ENCODE data around the gene SPACA6.
"Not testable (repeated sequence)": the region's sequence is repeated elsewhere in the genome, so short reads cannot be mapped to it uniquely, and the experiment has no call there.

The SPACA6 gene, protein sequence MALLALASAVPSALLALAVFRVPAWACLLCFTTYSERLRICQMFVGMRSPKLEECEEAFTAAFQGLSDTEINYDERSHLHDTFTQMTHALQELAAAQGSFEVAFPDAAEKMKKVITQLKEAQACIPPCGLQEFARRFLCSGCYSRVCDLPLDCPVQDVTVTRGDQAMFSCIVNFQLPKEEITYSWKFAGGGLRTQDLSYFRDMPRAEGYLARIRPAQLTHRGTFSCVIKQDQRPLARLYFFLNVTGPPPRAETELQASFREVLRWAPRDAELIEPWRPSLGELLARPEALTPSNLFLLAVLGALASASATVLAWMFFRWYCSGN

DNA sequence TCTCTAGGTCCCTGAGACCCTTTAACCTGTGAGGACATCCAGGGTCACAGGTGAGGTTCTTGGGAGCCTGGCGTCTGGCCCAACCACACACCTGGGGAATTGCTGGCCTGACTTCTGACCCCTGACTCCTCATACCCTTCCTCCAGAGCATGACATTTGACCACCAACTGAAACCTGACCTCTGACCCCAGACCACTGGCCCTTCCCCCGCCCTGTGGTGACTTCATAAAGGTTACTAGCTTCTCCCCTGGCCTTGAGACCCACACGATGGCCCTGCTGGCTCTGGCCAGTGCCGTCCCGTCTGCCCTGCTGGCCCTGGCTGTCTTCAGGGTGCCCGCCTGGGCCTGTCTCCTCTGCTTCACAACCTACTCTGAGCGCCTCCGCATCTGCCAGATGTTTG lies at the start of gene SPACA6:
Gene SPACA6 (plus strand): TSS at position 71 of the 400 bp plus-strand sequence. CDS start 197 bp downstream, at position 268.
- DNase-seq (ENCODE audit: low spot score), result no peak

DNA sequence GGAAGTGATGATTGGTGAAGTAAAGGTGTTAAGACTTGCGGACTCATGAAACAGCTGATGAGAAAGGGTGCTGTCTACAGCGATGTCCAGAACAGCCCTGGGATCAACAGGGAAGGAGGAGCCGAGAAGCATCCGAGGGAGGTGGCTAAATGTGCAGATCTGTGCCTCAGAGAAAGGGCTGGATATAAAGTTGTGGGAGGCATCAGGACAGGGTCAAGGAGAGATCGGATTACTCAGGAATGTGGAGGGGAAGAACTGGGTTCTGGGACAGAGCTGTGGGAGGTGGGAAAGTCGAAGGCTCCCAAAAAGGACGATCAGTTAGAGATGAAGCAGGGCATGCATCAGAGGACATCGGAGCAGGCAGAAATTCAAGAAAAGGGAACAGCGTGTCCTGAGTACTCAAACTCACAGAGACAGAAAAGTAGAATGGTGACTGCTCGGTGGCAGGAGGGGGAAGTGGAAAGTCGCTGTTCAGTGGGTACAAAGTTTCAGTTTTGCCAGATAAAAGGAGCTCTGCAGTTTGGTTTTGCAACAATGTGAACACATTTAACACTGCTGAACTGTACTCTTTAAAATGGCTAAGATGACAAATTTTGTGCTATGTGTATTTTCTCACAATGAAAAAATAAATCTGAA lies 48.4 kb upstream of the SPACA6 start:
- no peak for DNase-seq (ENCODE audit: low spot score)

- not testable (repeated sequence) for DNase-seq (ENCODE audit: low spot score)
Measured at GRCh38 chr19:51646730-51647129, 46.4 kb upstream of the SPACA6 start, which contains the start of gene SIGLEC14. Gene SIGLEC14, minus strand, starts transcription at chr19:51646825. Its CDS starts 66 bp downstream, at chr19:51646759.

GRCh38 chr19:51647318-51647717 lies 45.8 kb upstream of the SPACA6 start:
- no peak for DNase-seq (ENCODE audit: low spot score)

- DNase-seq (ENCODE audit: low spot score), result no peak
Measured at GRCh38 chr19:51651216-51651846, 41.8 kb upstream of the SPACA6 start.

- DNase-seq (ENCODE audit: low spot score), result no peak
Measured at GRCh38 chr19:51652266-51652665, 40.9 kb upstream of the SPACA6 start.

- DNase-seq (ENCODE audit: low spot score), result no peak
Measured at GRCh38 chr19:51653162-51653561, 40.0 kb upstream of the SPACA6 start.

DNA sequence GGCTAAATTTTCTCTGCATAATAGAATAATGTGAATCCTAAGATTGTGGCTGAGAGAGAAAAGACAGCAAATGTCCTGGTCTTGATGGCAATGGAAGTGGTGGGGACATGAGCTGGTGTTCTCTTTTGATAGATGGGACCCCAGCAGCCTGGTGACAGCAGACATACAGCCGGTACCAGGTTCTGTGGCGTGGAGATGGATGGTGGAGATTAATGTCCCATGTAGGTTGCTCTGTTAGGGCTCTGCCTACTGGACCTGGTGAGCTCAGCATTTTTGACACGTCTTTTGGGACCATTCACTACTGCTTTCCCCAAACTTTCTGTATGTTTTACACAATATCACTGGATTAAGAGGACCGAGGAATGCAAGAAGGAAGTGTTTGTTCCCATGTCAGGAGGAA lies 38.3 kb upstream of the SPACA6 start:
- no peak for DNase-seq (ENCODE audit: low spot score)

DNA sequence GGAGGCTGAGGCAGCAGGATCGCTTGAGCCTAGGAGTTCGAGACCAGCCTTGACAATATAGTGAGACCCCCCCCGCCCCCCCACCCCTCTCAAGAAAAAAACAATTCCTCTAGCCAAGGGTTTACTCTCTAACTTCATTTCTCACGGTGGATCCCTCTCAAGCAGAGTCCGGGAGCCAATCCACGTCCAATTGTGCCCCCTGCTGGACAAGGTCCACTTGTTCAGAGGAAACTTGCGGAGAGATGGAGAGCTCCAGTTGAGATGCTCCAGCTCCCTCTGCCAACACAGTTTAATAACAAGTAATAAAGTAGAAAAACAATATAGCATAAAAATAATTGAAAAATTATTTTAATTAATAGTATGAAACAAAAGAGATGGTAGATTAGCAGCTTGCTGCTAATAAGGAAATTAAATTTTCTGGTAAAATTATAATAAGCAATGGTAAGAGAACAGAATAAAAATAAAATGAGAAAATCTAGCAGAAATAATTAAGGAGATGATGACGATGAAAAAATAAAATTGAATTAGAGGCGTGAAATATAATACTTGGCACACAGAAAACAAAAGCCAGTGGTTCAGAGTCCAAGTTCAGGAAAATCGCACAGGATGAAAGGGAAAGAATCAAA lies 32.0 kb upstream of the SPACA6 start:
- peak; percentile 73 for DNase-seq (ENCODE audit: low spot score)

GRCh38 chr19:51663650-51664049 lies 29.5 kb upstream of the SPACA6 start:
- no peak for DNase-seq (ENCODE audit: low spot score)

- DNase-seq (ENCODE audit: low spot score), result no peak
Measured at GRCh38 chr19:51664131-51664530, 29.0 kb upstream of the SPACA6 start.

DNA sequence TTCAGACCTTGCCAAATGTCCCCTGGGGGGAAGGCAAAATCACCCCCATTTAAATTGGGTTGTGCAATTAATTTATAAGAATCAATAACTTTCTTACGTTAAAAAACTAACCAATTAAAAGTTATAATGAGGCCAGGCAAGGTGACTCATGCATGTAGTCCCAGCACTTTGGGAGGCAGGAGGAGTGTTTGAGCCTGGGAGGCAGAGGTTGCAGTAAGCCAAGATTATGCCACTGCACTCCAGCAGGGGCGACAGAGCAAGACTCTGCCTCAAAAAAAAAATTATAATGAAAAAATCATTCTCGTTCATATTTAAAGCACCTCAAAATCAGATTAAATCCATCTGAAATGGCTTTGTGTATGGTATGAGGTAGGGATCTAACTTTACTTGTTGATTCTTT lies 28.1 kb upstream of the SPACA6 start:
- no peak for DNase-seq (ENCODE audit: low spot score)

DNA sequence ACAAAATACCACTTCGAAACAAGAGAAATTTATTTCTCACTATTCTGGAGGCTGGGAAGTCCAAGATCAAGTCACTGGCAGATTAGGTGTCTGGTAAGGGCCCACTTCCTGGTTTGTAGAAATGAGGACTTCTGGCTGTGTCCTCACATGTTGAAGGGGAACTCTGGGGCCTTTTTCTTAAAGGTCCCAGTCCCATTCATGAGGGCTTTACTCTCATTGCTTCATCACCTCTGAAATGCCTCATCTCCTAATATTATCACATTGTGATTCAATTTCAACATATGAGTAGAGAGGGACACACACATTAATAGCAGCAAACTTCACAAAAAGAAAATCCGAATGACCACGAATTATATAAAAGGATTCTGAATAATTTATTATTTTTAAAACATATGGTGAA lies 24.9 kb upstream of the SPACA6 start:
- DNase-seq (ENCODE audit: low spot score), result no peak

- not testable (repeated sequence) for DNase-seq (ENCODE audit: low spot score)
Measured at GRCh38 chr19:51675911-51676565, 17.1 kb upstream of the SPACA6 start.

DNA sequence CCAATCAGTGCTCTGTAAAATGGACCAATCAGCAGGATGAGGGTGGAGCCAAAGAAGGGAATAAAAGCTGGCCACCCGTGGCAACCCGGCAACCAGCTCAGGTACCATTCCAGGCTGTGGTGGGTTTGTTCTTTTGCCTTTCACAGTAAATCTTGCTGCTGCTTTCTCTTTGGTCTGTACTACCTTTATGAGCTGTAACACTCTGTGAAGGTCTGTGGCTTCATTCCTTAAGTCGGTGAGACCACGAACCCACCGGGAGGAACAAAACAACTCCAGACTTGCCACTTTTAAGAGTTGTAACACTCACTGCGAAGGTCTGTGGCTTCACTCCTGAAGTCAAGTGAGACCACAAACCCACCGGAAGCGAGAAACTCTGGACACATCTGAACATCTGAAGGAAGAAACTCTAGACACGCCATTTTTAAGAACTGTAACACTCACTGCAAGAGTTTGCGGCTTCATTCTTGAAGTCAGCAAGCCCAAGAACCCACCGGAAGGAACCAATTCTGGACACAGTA lies 16.5 kb upstream of the SPACA6 start:
- no peak for DNase-seq (ENCODE audit: low spot score)

DNA sequence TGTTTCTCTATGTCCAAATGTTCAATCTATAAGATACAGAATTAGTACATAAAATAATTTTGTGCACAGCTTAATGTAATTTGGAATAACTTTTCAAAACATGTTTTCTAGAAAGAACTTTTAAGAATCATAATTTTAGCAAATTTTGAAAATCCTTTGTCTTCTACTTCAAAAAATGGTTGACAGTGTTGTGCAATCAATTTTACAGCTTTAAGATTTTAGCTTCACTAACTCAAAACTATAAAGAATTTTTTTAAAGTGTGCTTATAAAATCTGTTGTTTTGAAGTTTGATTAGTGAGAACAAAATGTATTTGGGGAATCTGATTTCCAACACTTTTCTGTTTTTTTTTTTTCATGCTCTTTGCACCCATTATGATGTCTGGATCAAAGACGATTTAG lies 12.7 kb upstream of the SPACA6 start:
- no peak for DNase-seq (ENCODE audit: low spot score)

DNA sequence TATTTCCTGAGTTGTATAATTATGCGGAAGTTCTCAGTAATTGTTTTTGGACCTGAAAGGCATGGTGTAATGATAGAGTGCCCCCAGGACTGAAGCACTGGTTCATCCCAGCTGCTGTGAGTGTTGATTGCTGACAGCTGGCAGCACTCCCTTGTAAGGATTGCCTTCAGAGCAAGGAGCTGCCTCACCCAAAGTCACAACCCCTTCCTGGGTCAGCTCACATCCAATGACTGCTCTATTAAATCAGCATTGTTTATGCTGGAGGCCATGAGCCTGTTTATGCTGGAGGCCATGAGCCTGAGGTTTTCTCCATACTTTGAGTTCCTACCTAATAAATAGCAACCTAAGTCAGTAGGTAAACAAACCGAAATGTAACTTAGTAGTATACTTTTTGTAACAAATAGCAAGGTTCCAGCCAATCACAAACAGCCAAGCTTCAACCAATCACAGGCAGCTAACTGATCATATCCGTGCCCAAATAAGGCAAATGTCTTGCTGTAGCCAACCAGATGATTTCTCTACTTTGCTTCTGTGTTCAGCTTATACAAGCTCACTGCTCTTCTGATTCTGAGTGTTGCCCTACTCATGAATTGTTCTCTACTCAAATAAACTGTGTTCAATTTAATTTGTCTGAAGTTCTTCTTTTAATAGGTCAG lies 11.7 kb upstream of the SPACA6 start:
- DNase-seq (ENCODE audit: low spot score), result no peak

GRCh38 chr19:51686171-51686570 lies 7.0 kb upstream of the SPACA6 start:
- DNase-seq (ENCODE audit: low spot score), result no peak

DNA sequence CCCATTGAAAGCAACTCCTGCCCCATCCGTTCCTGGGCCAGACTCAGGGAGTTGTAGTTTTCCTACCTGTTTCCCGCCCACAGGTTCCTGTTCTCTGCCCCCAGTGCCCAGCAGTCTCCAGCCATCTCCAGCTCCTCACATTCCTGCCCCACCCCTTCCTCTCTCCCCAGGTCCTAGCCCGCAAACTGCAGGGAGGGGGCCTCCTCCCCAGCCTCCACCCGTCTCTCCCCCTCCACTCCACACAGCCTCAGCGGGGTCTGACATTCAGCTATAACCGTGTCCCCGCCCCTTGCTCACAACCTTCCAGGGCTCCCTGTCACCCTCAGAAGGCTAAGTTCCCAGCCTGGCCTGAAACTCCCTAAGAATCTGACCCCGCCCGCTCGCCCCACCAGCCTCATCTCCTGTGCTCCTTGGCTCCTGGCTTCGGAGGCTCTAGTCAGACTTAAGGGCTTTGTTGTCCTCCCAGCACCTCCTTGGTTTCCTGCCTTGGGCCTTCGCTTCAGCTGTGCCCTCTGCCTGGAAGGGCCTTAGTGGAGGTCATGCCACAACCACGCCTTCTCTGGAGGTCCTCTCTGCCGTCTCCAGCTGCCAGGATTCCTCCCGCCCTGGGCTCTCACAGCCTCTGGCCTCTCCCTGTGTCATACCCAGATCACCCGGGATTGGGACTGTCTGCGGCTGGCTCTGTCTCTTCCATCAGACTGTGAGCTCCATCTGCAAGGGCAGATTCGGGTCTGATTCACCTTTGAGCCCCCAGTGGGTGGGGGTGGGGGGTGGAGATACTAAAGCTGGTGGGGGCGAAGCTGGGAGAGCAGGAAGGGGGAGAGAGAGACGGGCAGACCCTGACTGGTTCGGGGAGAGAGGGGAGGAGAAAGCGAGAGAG lies 5.1 kb upstream of the SPACA6 start:
- peak; percentile 67 for DNase-seq (ENCODE audit: low spot score)

Measured in AG08396 (cell line).